Erythroblast (primary cell): ENCODE results near the gene PICK1.

Experiments used
- DNase-seq, 2 experiments: peaks; one replicate each; lab custom pipeline; 2025; lab: John Stamatoyannopoulos, UW
- GATA1 ChIP-seq: IDR thresholded peaks from 2 replicates; pipeline ENCODE4 v1.6.1; 2011; ENCODE audit warnings: low read depth, mild to moderate bottlenecking, control low read depth, low read length, moderate library complexity
- POLR2A ChIP-seq: IDR thresholded peaks from 2 replicates; pipeline ENCODE4 v1.6.1; 2011; ENCODE audit warnings: mild to moderate bottlenecking, low read length

PICK1 gene

DNA sequence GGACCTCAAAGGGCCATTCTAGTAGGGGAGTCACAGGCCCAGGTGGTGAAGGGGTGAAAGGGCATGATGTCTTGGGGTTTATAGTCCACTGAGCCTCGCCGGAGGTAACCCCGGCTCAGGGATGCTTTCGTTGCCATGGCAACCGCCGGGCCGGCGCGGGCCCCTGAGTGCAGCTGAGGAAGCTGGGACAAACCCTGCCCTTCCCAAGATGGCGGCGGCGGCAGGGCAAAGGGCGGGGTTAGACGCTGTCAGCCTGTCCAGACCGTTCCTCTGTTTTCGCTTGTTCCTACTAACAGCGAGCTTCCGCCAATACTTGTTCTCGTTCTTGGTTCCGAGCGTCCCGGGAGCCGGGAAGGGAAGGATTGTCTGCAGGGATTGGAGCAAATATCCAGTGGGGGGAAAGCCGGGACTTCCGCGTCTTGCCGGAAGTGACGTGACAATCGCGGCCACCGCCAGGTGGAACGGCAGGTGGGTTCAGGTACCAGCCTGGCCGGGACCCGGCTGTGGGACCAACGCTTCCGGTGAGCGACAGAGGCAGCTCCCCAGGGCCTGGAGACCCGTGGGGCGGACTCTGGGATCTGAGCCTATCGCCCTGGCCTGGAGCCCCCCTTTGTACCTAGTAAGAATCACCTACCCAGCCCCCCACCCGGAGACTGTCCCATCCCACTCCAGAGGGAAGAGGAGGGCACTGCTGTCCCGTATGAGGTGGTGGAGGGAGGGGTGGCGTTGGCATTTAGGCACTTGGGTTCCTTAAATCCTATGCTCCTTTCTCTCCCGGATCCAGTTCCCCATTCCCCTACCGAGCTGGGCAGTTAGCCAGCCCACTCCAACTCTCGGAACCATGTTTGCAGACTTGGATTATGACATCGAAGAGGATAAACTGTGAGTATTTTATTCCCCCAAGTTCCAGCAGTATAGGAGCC lies at the start of gene PICK1:
PICK1 (plus strand) TSS at position 436 of the 923 bp plus-strand sequence; CDS start at position 842, 406 bp downstream.
- no peak for TF ChIP-seq GATA1
- peak; percentile 81 to 82 for DNase-seq

DNA sequence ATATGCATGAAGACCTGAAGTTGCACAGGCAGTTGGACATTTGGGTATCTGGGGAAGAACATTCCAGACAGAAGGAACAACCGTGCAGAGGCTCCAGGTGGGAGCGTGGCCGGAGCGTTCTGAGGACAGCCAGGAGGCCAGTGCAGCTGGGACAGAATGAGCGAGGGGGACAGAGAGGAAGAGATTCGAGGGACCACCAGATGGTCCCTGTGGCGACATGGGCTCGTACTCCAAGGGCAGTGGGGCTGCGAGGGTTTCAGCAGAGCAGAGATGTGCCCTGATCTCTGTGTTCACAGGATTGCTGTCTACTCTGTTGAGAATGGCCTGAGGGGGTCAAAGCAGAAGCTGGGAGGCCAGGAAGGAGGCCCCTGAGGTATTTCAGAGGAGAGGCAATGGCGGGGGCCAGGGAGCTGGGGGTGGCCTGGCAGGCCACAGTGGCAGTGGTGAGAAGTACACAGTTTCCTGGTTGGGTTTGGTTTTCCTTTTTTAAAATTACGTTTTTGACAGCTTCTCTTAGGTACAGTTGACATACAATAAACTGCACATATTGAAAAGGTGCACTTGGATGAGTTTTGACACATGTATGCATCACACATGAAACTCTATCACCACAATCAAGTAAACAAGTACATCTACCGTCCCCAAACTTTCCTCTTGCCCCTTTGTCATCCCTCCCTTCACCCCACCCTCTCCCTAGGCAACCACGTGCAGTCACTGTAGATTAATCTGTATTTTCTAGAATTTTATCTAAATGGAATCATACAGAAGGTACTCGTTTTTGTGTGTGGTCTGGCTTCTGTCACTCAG lies 48.0 kb upstream of the PICK1 start:
- TF ChIP-seq POLR2A (no peak), GATA1 (no peak)
- no peak for DNase-seq

DNA sequence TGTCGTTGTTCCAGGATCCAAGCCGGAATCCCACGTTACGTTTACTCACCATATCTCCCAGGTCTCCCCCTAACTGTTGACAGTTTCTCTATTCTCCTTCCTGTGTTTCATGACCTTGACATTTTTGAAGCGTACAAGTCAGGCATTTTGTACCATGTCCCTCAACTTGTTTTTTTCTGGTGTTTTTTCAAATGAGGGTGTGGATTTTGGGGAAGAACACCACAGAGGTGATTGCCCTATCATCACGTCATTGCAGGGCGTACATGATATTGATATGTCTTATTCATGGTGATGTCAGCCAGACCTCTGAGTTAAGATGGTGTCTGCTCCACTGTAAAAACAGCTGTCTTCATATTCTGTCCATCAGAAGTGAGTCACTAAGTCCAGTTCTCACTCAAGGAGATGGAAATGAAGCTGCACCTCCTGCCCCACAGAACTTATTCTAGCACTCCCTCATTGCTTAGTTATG lies 44.6 kb upstream of the PICK1 start:
- peak; percentile 20 to 65 for DNase-seq
- TF ChIP-seq GATA1, result no peak
- no peak for TF ChIP-seq POLR2A

GRCh38 chr22:38014083-38014482 lies 43.1 kb upstream of the PICK1 start:
- no peak for DNase-seq
- TF ChIP-seq GATA1 (no peak), POLR2A (no peak)

GRCh38 chr22:38016182-38017151 lies 40.7 kb upstream of the PICK1 start:
- TF ChIP-seq POLR2A (no peak), GATA1 (no peak)
- DNase-seq, result no peak

GRCh38 chr22:38017272-38017920 lies 39.8 kb upstream of the PICK1 start:
- peak; percentile 44 to 49 for DNase-seq
- TF ChIP-seq POLR2A, result no peak
- TF ChIP-seq GATA1, result no peak

DNA sequence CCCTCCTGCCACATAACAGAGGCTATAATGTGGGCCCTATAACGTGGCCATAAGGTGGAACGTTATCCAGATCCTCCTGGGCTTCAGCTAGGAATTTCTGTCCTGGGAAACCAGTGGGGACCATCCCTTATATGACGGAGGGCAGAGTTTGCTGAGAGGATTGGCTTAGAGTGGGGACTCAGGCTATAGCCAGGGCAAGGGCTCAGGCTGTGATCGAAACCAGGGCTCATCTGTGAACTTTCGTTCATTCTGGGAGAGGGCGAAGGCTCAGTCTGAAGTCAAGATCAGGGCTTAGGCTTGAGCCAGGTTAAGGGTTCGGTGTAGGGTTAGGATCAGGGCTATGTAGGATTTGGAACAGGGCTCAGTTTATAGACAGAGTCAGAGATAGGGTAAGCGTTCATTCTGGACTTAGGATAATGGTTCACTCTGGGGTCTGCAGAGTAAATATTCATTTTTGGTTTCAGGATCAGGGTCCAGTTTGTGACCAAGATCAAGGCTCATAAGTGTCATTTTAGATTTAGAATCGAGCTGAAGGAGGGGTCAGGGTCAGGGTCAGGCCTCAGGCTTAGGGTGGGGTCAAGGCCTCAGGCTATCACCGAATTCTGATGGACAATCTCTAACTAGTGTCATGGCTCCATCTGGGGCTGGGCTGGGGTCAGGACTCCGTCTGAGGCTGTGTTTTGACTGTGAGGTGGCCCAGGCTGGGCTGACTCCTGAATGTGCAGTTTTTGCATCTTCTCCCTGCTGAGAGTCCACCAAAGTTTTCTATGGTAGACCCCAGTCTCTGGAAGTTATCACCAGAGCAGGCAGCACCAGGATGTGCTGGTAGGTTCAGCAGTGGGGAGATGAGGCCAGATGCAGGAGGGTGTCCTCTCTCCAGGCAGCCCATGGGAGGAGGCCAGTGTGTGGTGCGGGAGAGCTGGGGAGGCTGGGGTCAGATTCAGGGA lies 39.0 kb upstream of the PICK1 start:
- DNase-seq, result no peak
- no peak for TF ChIP-seq GATA1
- no peak for TF ChIP-seq POLR2A

DNA sequence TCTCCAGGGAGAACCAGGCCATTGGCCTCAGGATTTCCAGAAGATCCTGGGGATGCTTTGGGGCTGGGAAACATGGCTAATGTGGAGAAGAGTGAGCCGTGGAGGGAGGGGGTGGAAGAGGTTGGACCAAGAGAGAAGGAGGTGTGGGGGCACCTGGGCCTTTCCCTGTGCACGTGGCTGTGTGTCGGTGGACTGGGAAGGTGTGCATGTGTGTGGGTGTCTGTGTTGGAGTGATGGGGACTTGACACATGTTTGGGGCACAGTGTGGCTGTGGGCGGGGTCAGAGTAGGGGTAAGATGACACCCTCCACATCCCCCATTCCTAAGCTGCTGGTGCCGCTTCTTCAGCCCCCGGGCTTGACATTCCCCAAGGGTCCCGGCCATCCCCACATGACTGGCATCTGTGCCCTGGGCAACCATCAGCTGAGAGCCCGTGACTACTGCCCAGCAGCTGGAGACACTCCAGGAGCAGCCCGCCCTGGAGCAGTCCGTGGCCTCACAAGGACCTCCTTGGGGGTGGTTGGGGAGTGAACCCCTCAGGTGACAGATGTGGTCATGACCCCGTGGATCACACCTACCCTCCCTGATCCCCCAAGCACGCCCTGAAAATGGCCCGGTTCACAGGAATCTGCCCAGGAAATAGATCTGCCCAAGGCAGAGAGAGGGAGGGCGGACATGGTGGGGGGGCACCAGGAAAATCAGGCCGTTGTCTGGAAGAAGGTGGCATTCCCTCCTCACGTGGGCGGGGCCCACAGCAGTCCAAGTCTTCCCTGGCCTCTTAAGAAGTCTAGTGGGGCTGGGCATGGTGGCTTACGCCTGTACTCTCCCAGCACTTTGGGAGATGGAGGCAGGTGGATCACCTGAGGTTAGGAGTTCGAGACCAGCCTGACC lies 38.0 kb upstream of the PICK1 start:
- TF ChIP-seq GATA1, result no peak
- no peak for TF ChIP-seq POLR2A
- DNase-seq, result no peak

- TF ChIP-seq POLR2A (no peak), GATA1 (no peak)
- no peak for DNase-seq
Measured at GRCh38 chr22:38021206-38021605, 36.0 kb upstream of the PICK1 start.

- TF ChIP-seq GATA1 (no peak), POLR2A (no peak)
- no peak for DNase-seq
Measured at GRCh38 chr22:38023045-38023444, 34.2 kb upstream of the PICK1 start.

- TF ChIP-seq GATA1, result no peak
- no peak for TF ChIP-seq POLR2A
- no peak for DNase-seq
Measured at GRCh38 chr22:38025514-38025913, 31.7 kb upstream of the PICK1 start.
